Liver (tissue), 9 donors: ENCODE data around the gene SH3BP5L. TPM values are rescaled to one million over a fixed set of nuclear protein-coding genes. Genes with fewer than 3 reads are reported as not detected.

Experiments
- DNase-seq: peaks from one replicate; pipeline ENCODE4 v3.0.0-alpha.2; 2017; ENCODE audit warnings: low spot score
- H3K27ac ChIP-seq, 2 donors: one replicate each; pipeline ENCODE4 v1.7.0; 2013; ENCODE audit warnings: inconsistent platforms in 2 of 2, low read length in 2 of 2, control low read depth in 1 of 2, low read depth in 1 of 2, mild to moderate bottlenecking in 1 of 2
- H3K27me3 ChIP-seq, 4 donors: one replicate each; pipeline versions ENCODE4 v1.6.1 to v1.7.0; 2013; ENCODE audit warnings: low read length in 3 of 4, inconsistent platforms in 1 of 4, mild to moderate bottlenecking in 1 of 4, moderate library complexity in 1 of 4; ENCODE audit not compliant: control insufficient read depth in 4 of 4, insufficient read depth in 4 of 4
- H3K36me3 ChIP-seq, 4 donors: one replicate each; pipeline versions ENCODE4 v1.6.1 to v1.7.0; 2013; ENCODE audit warnings: low read length in 3 of 4, mild to moderate bottlenecking in 3 of 4, low read depth in 1 of 4, moderate library complexity in 1 of 4; ENCODE audit not compliant: control insufficient read depth in 4 of 4, insufficient read depth in 3 of 4
- H3K4me1 ChIP-seq, 4 donors: one replicate each; pipeline versions ENCODE4 v1.6.1 to v1.7.0; 2013; ENCODE audit warnings: low read length in 3 of 4, mild to moderate bottlenecking in 3 of 4, moderate library complexity in 1 of 4; ENCODE audit not compliant: control insufficient read depth in 4 of 4, insufficient read depth in 4 of 4
- H3K4me3 ChIP-seq, 3 donors: one replicate each; pipeline versions ENCODE4 v1.6.1 to v1.7.0; 2013; ENCODE audit warnings: low read length in 3 of 3, control low read depth in 1 of 3, low read depth in 1 of 3, mild to moderate bottlenecking in 1 of 3
- H3K9ac ChIP-seq, 2 donors: one replicate each; pipeline ENCODE4 v1.7.0; 2013; ENCODE audit warnings: low read length in 2 of 2, mild to moderate bottlenecking in 2 of 2, moderate library complexity in 2 of 2, control low read depth in 1 of 2, low read depth in 1 of 2
- H3K9me3 ChIP-seq, 4 donors: one replicate each; pipeline versions ENCODE4 v1.6.1 to v1.7.0; 2013; ENCODE audit warnings: low read length in 3 of 4; ENCODE audit not compliant: control insufficient read depth in 4 of 4
- EGR1 ChIP-seq, 2 donors: IDR thresholded peaks; 2 replicates each; pipeline ENCODE4 v1.6.1; 2016 to 2018; ENCODE audit warnings: antibody characterized with exemption in 2 of 2, low read depth in 2 of 2
- GABPA ChIP-seq, 2 donors: IDR thresholded peaks in 1 of 2; conservative IDR thresholded peaks in 1 of 2; 2 replicates each; pipeline ENCODE4 v1.6.1; 2016; ENCODE audit warnings: antibody characterized with exemption in 2 of 2, mild to moderate bottlenecking in 1 of 2, moderate library complexity in 1 of 2
- HNF4A ChIP-seq, 2 donors: conservative IDR thresholded peaks; 2 replicates each; pipeline ENCODE4 v1.6.1; 2016; ENCODE audit warnings: antibody characterized with exemption in 2 of 2, mild to moderate bottlenecking in 2 of 2
- JUND ChIP-seq, 2 donors: IDR thresholded peaks; 2 replicates each; pipeline ENCODE4 v1.6.1; 2016; ENCODE audit warnings: antibody characterized with exemption in 2 of 2
- RAD21 ChIP-seq, 2 donors: IDR thresholded peaks; 2 replicates each; pipeline ENCODE4 v1.6.1; 2016; ENCODE audit warnings: antibody characterized with exemption in 2 of 2, mild to moderate bottlenecking in 2 of 2
- RXRA ChIP-seq, 2 donors: IDR thresholded peaks; 2 replicates each; pipeline ENCODE4 v1.6.1; 2017 to 2018; ENCODE audit warnings: antibody characterized with exemption in 2 of 2, mild to moderate bottlenecking in 1 of 2
- WGBS: extraction: QIAGEN DNeasy Blood & Tissue Kit; methylation state at CpG from one replicate; pipeline ENCODE4 v1.1.7; 2013; 5-methylcytosine and 5-hydroxymethylcytosine counted together
- polyA plus RNA-seq, 2 donors: library from polyadenylated mRNA; stranded (reverse) in 1 of 2; unstranded in 1 of 2; fragments of 200-250 nt in 1 of 2; fragments of >200 nt in 1 of 2; fragmentation: Nextera tagmentation in 1 of 2; extraction: Ambion mirVana in 1 of 2; gene quantifications; one replicate each; pipeline versions ENCODE4 v1.2.1 to v1.2.3, GENCODE V29; 2013 to 2015
- total RNA-seq, 2 donors: library from RNA; depleted of rRNA; stranded (reverse); fragments of >200 nt; gene quantifications; one replicate each; pipeline ENCODE4 v1.2.3, GENCODE V29; 2014
- TF ChIP-seq, protein P1 (sequence below): IDR thresholded peaks from 2 replicates; pipeline ENCODE4 v1.6.1; 2016; ENCODE audit warnings: antibody characterized with exemption
- TF ChIP-seq, protein P2 (sequence below): IDR thresholded peaks from 2 replicates; pipeline ENCODE4 v1.6.1; 2016; ENCODE audit warnings: antibody characterized with exemption
- TF ChIP-seq, protein P3 (sequence below): fragments of 150-350 bp; IDR thresholded peaks from 2 replicates; pipeline ENCODE4 v1.5.1; 2017; ENCODE audit warnings: improper control_type of control experiment, low read depth, low read length; ENCODE audit not compliant: missing input control
- donor health status: healthy.
- donor health status: healthy.
- donor health status: healthy.
- donor health status: healthy.
- donor health status: healthy.

Gene SH3BP5L
- total and polyA plus RNA-seq, 4 donors = 1.5 to 16.4 (median 12.4) TPM

DNA sequence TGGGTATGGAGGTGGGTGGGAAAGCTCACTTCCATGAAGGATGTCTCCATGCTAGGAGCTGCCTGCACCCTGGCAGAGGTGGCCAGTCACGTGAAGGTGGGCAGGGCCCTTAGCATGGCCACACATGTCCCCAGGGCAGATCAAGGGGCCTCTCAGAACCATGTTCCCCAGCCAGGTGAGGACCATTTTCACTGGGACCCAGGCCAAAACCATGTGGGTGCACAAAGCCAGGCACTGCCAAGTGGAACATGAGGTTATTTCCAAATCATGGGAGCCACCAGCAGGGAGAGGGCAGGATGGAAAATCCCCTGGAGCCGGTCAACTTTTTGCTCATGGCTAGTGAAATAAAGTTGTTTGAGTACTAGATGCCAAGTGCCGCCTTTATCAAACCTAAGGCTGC is 23.4 kb upstream of the SH3BP5L start:
- 72% methylated on average over 3 of the region's 3 CpGs for WGBS
- DNase-seq = no peak
- no peaks in the 10 kb centered on the region for H3K4me1 ChIP-seq
- H3K27me3 ChIP-seq = no peaks in the 10 kb centered on the region
- no peak overlapping the region for H3K4me3 ChIP-seq
- H3K9ac ChIP-seq = no peak overlapping the region
- H3K9me3 ChIP-seq = no peaks in the 10 kb centered on the region
- no peak overlapping the region for H3K27ac ChIP-seq
- peaks cover 11 to 63% (median 40%) of the 10 kb centered on the region in 4 donors for H3K36me3 ChIP-seq
- TF ChIP-seq JUND (IDR thresholded peaks at IDR 0.05) = no peak
- TF ChIP-seq, protein P1, sequence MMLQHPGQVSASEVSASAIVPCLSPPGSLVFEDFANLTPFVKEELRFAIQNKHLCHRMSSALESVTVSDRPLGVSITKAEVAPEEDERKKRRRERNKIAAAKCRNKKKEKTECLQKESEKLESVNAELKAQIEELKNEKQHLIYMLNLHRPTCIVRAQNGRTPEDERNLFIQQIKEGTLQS = no peak
- TF ChIP-seq HNF4A (conservative IDR thresholded peaks at IDR 0.05) = no peak
- TF ChIP-seq, protein P2, sequence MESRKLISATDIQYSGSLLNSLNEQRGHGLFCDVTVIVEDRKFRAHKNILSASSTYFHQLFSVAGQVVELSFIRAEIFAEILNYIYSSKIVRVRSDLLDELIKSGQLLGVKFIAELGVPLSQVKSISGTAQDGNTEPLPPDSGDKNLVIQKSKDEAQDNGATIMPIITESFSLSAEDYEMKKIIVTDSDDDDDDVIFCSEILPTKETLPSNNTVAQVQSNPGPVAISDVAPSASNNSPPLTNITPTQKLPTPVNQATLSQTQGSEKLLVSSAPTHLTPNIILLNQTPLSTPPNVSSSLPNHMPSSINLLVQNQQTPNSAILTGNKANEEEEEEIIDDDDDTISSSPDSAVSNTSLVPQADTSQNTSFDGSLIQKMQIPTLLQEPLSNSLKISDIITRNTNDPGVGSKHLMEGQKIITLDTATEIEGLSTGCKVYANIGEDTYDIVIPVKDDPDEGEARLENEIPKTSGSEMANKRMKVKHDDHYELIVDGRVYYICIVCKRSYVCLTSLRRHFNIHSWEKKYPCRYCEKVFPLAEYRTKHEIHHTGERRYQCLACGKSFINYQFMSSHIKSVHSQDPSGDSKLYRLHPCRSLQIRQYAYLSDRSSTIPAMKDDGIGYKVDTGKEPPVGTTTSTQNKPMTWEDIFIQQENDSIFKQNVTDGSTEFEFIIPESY = no peak
- TF ChIP-seq, protein P3, sequence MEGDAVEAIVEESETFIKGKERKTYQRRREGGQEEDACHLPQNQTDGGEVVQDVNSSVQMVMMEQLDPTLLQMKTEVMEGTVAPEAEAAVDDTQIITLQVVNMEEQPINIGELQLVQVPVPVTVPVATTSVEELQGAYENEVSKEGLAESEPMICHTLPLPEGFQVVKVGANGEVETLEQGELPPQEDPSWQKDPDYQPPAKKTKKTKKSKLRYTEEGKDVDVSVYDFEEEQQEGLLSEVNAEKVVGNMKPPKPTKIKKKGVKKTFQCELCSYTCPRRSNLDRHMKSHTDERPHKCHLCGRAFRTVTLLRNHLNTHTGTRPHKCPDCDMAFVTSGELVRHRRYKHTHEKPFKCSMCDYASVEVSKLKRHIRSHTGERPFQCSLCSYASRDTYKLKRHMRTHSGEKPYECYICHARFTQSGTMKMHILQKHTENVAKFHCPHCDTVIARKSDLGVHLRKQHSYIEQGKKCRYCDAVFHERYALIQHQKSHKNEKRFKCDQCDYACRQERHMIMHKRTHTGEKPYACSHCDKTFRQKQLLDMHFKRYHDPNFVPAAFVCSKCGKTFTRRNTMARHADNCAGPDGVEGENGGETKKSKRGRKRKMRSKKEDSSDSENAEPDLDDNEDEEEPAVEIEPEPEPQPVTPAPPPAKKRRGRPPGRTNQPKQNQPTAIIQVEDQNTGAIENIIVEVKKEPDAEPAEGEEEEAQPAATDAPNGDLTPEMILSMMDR = no peak
- no peak for TF ChIP-seq RAD21 (IDR thresholded peaks at IDR 0.05)
- no peak for TF ChIP-seq EGR1 (IDR thresholded peaks at IDR 0.05; ENCODE audit: low read depth in 2 of 2)
- TF ChIP-seq RXRA (IDR thresholded peaks at IDR 0.05) = no peak

DNA sequence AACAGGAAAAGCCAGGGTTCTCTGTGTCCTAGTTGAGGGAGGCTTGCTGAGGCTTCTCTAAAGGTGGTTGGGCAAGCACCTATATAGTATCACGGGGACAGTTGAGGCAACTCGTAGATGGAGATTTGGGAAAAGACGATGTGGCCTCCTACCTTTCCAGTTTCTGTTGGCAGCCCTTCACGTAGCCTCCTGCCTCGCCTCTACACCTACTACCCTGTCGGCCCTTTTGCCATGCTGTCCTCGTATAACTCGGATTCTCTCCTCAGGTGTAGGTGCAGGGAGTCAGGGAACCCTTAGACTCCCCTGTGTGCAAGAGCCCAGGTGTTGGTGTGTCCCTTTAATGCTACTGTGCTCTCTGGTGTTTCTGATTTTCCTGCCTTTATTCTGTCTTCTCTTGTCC is 22.9 kb upstream of the SH3BP5L start:
- Histone ChIP-seq H3K36me3 (peaks cover 11 to 63% (median 40%) of the 10 kb centered on the region in 4 donors), H3K4me1 (no peaks in the 10 kb centered on the region), H3K9ac (no peak overlapping the region), H3K9me3 (no peaks in the 10 kb centered on the region), H3K4me3 (no peak overlapping the region), H3K27ac (no peak overlapping the region), H3K27me3 (no peaks in the 10 kb centered on the region)
- DNase-seq = no peak
- 94% methylated on average over 8 of the region's 8 CpGs for WGBS
- TF ChIP-seq JUND (IDR thresholded peaks at IDR 0.05) (no peak), GABPA (IDR thresholded peaks at IDR 0.05 in 1 of 2, conservative IDR thresholded peaks at IDR 0.05 in 1 of 2) (no peak), RXRA (IDR thresholded peaks at IDR 0.05) (no peak)
- TF ChIP-seq, protein P2 = no peak
- TF ChIP-seq, protein P1 = no peak
